ENCODE data around the gene VSTM4.

- TF ChIP-seq CTCF (IDR thresholded peaks at IDR 0.05) (no peak), POLR2A (IDR thresholded peaks at IDR 0.05) (no peak)
These were observed 140.7 kb downstream of the VSTM4 start for GRCh38 chr10:48974510-48975156.

Measured in testis (tissue), 2 donors.